GM23248 (cell line): ENCODE data around the gene NPC1.

Source experiments
- EZH2 ChIP-seq: fragments of 200-600 bp; sonication (generic); IDR thresholded peaks from 2 replicates; pipeline ENCODE4 v1.6.1; 2018; ENCODE audit warnings: antibody characterized with exemption, mild to moderate bottlenecking; ENCODE audit not compliant: insufficient read depth, poor library complexity, severe bottlenecking
- EZH2phosphoT487 ChIP-seq: fragments of 200-600 bp; sonication (generic); IDR thresholded peaks from 2 replicates; pipeline ENCODE4 v1.6.1; 2018; ENCODE audit warnings: antibody characterized with exemption, moderate library complexity, mild to moderate bottlenecking, low read depth; ENCODE audit not compliant: insufficient read depth

- no peak for TF ChIP-seq EZH2phosphoT487
- no peak for TF ChIP-seq EZH2
Observed at GRCh38 chr18:23591011-23591410, 4.7 kb upstream of the NPC1 start.
